GM12875 (cell line): Measurements from ENCODE around the gene CLEC4G.

Source experiments
- H3K4me3 ChIP-seq: one replicate; pipeline ENCODE4 v1.5.1; 2011; ENCODE audit warnings: low read depth, low read length, control low read depth
- TF ChIP-seq, protein P1 (sequence below): IDR thresholded peaks from 2 replicates; pipeline ENCODE4 v1.5.1; 2011; ENCODE audit warnings: low read depth, mild to moderate bottlenecking, control low read depth, inconsistent platforms, low read length, moderate library complexity, borderline replicate concordance; ENCODE audit not compliant: insufficient read depth

The CLEC4G gene

DNA sequence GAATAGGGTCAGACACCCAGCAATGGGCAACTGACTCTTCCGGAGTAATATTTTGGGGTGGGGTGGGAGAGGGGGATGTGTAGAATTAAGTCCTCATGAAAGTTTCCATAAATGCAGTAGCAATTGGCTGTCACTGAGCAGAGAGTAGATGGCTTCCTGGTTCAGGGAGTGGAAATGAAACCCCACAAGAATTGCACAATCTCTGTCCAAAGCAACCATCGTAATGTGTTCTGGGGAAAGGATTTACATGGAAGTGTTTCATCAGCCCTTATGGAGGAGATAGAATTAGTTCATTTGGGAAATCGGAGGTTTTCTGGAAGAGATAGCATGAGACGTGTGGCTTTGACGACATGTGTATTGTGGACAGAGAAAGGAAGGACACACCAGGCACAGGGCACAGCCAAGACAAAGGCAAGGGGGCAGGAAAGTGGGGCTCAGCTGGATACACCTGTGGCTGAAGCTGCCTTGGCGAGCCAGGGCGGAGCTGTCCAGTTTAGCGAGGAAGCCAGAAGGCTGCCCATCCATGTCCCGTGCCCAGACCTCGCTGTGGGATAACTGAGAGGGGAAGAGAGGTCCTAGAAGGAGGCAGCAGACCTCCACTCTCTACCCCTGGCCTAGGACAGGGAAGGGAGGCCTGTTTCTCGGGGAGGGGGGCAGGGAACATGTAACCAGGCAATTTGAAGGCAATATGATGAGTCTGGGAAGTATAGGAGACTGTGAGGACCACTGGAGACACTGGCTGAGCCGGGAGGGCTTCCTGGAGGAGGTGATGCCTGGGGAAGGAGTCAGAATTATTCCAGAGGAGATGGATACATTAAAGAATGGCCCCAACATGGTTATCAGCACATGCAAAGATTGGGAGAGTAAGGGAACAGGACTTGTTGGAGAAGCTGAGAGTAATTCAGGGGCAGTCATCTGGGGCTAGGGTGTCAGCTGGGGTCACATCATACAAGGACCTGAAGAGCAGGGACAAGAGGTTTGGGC is 2.6 kb upstream of the CLEC4G start:
- TF ChIP-seq, protein P1, sequence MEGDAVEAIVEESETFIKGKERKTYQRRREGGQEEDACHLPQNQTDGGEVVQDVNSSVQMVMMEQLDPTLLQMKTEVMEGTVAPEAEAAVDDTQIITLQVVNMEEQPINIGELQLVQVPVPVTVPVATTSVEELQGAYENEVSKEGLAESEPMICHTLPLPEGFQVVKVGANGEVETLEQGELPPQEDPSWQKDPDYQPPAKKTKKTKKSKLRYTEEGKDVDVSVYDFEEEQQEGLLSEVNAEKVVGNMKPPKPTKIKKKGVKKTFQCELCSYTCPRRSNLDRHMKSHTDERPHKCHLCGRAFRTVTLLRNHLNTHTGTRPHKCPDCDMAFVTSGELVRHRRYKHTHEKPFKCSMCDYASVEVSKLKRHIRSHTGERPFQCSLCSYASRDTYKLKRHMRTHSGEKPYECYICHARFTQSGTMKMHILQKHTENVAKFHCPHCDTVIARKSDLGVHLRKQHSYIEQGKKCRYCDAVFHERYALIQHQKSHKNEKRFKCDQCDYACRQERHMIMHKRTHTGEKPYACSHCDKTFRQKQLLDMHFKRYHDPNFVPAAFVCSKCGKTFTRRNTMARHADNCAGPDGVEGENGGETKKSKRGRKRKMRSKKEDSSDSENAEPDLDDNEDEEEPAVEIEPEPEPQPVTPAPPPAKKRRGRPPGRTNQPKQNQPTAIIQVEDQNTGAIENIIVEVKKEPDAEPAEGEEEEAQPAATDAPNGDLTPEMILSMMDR, result no peak

DNA sequence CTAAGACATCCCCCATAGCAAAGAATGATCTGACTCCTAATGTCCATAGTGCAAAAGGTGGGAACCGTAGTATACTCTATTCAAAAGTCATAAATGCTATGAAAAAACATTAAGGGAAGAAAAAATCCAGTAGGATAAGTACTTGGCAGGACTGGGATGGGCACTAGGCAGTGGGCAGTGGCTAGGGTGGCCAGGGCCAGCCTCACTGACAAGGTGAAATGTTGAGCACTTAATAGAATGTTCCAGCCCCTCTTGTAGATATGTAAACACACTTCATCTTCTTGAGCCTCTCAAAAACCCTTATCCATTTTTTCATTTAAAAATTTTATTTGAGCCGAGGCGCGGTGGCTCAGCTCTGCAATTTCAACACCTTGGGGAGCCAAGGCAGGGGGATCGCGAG is 1.5 kb upstream of the CLEC4G start:
- no peak overlapping the region for H3K4me3 ChIP-seq
- TF ChIP-seq, protein P1, result no peak

More for the DNA sequence above, 2.6 kb upstream of the CLEC4G start:
- no peak overlapping the region for H3K4me3 ChIP-seq

DNA sequence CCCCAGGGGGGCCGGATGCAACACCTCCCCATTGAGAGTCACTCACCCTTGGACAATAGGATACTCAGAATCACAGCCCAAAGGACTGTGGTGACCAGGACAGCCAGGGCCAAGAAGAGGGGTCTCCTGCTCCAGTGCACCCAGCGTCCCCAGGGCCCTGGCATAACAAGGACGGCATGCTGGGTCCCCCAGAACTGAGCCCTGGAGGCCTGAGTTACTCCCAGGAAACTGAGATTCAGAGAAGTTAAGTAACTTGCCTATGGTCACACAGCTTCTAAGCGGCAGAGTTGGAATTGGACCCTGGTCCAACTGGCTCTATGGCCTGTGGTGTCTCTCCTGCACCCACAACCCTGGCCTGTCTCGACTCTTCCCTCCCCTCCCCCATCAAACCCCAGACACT is 295 bp downstream of the CLEC4G start:
- H3K4me3 ChIP-seq, result no peak overlapping the region
- TF ChIP-seq, protein P1, result no peak

DNA sequence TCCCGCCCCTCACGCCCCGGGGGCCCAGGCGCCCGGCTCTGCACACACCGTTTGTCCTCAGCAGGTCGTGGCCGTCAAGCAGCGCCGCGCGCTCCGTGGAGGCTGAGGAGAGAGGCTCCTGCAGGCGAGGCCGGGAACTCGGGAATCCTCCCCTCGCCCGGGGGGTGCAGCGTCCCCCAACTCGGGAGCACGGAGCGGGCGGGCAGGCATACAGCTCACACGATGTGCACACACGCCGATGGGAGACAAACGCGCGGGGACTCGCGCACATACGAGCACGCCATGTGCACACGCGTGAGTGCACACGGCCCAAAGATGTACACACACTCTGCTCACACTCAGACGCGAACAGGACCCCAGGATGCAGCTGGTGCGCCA is 703 bp downstream of the CLEC4G start:
- TF ChIP-seq, protein P1, result no peak
- H3K4me3 ChIP-seq, result no peak overlapping the region

DNA sequence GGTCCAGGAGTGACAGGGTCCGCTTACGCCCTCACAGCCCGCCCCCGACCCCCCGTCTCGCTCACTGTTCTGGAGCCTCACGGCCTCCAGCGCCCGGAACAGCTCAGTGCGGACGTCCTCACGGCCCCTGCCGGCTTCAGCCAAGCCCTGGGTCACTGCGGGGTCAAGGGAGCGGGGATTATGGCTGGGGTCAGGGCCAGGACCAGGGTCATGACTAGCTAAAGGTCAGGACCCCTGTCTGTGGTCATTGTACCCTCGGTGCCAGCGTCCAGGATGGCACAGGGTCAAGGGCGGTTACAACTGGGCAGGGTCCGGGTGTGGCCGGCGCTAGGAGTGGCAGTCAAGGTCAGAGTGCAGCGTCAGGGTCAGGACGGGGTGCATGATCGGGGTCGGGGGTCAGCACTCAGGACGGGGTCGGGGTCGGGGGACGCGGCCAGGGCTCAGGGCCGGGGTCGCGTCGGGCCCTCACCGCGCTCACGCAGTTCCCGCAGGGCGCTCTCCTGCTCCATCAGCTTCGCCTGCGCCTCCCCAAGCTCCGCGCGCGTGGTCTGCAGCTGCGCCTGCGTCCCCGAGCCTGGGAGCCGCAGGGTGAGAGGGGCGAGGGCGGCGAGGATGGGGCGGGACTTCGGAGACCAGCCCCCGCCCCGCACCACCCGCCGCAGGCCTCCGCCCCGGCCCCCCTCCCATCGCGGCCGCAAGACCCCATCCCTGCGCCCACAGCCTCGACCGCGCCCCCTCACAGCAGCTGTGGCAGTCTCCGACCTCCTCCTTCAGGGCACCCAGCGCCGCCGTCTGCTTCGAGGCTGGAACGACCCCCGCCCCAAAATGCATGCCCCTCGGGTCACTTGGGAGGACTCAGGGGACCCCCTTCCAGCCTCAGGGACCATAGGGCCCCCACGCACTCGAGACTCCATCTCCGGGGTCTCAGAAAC is 1.4 kb downstream of the CLEC4G start:
- TF ChIP-seq, protein P1, result no peak
- H3K4me3 ChIP-seq, result no peak overlapping the region

DNA sequence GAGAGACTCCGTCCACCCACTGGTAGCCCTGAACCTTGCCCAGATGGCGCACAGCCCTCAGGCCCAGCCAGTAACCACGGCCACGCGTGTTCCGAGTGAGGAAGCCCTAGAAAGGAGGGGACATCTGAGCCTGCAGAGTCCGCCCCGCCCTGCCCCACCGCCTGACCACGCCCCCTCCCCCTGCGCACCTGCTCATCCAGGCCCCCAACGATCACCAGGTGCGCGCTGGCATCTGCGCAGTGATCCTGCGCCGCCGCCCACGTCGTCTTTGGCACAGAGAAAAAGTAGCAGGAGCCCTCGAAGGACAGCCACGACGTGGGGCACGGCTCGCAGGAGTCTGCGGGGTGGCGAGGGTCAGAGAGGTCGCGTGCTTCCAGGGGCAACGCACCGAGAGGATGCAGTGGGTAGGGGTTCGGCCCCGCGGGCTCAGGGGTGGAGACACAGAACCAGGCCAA is 2.1 kb downstream of the CLEC4G start:
- TF ChIP-seq, protein P1, result no peak
- H3K4me3 ChIP-seq, result no peak overlapping the region
